ENCODE data around the gene NUP85. TPM values are rescaled to one million over a fixed set of nuclear protein-coding genes. Genes with fewer than 3 reads are reported as not detected.

NUP85 gene
- total RNA-seq, 1 experiment from 2014 or later, result 95.6 TPM

DNA sequence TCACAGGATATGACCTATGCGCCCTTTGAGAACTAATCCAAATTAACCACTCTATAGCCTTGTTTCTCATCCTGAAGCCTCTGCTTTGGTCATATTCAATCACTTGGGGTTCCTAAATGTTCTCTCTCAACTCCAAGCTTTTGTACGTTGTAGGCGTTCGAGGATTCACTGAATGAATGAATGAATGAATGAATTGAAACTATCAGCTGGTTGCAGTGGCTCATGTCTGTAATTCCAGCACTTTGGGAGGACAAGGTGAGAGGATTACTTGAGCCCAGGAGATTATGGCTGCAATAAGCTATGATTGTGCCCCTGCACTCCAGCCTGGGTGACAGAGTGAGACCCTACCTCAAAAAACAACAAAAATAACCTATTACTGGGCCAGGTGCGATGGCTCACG lies 16.9 kb upstream of the NUP85 start:
- Histone ChIP-seq H3K4me3 (ENCODE audit: low read length) (no peak overlapping the region), H3K36me3 (ENCODE audit: low read depth, low read length) (no peaks in the 10 kb centered on the region), H3K79me2 (ENCODE audit: low read length) (0 out of 2 replicates have a peak, but pooled peaks cover 2% of the 10 kb centered on the region), H2AFZ (ENCODE audit: low read length) (no peak overlapping the region), H3K9me2 (replicated peaks; ENCODE audit: low read length) (no peaks in the 10 kb centered on the region), H4K20me1 (ENCODE audit: low read length) (no peaks in the 10 kb centered on the region), H3K27ac (ENCODE audit: low read length) (no peak overlapping the region), H3K4me2 (ENCODE audit: low read length) (no peak overlapping the region), H3F3A (ENCODE audit: low read length, unreplicated experiment) (no peaks in the 10 kb centered on the region), H3K27me3 (ENCODE audit: low read length) (no peaks in the 10 kb centered on the region), H3K9ac (ENCODE audit: low read length) (no peak overlapping the region), H3K9me3 (ENCODE audit: low read length) (no peaks in the 10 kb centered on the region), H3K4me1 (ENCODE audit: insufficient read depth, low read length) (peaks cover 5% of the 10 kb centered on the region; the same call in 1 of the 2 replicates)
- DNase-seq (no peak), ATAC-seq (no peak)
- ChIA-PET CTCF (no interaction called here), POLR2A (ENCODE audit: unreplicated experiment) (no interaction called here)
- BruUV-seq (replicated peaks), result no TSS peak
- intact Hi-C loops (cut with micrococcal nuclease), result no loop called here
- TF ChIP-seq EZH2phosphoT487 (IDR thresholded peaks at IDR 0.05; ENCODE audit: borderline replicate concordance, low read length) (no peak), EZH2 (IDR thresholded peaks at IDR 0.05; ENCODE audit: low read length, unreplicated experiment) (no peak)
- TF ChIP-seq, protein P1, sequence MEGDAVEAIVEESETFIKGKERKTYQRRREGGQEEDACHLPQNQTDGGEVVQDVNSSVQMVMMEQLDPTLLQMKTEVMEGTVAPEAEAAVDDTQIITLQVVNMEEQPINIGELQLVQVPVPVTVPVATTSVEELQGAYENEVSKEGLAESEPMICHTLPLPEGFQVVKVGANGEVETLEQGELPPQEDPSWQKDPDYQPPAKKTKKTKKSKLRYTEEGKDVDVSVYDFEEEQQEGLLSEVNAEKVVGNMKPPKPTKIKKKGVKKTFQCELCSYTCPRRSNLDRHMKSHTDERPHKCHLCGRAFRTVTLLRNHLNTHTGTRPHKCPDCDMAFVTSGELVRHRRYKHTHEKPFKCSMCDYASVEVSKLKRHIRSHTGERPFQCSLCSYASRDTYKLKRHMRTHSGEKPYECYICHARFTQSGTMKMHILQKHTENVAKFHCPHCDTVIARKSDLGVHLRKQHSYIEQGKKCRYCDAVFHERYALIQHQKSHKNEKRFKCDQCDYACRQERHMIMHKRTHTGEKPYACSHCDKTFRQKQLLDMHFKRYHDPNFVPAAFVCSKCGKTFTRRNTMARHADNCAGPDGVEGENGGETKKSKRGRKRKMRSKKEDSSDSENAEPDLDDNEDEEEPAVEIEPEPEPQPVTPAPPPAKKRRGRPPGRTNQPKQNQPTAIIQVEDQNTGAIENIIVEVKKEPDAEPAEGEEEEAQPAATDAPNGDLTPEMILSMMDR (conservative IDR thresholded peaks at IDR 0.05; ENCODE audit: low read depth, low read length), result no peak

DNA sequence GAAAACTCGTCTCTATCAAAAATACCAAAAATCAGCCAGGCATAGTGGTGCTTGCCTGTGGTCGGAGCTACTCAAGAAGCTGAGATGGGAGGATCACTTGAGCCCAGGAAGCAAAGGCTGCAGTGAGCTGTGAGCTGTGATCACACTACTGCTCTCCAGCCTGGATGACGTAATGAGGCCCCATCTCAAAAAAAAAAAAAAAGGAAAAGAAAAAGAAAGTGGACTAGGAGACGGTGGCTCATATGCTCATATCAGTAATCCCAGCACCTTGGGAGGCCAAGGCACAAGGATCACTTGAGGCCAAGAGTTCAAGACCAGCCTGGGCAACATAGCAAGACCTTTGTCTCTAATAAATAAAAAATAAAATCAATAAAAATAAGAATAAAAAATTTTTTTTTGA lies 13.9 kb upstream of the NUP85 start:
- Histone ChIP-seq H4K20me1 (ENCODE audit: low read length) (no peaks in the 10 kb centered on the region), H3K4me2 (ENCODE audit: low read length) (no peak overlapping the region), H3F3A (ENCODE audit: low read length, unreplicated experiment) (no peaks in the 10 kb centered on the region), H3K9me3 (ENCODE audit: low read length) (no peaks in the 10 kb centered on the region), H2AFZ (ENCODE audit: low read length) (no peak overlapping the region), H3K9me2 (replicated peaks; ENCODE audit: low read length) (no peaks in the 10 kb centered on the region), H3K79me2 (ENCODE audit: low read length) (no peaks in the 10 kb centered on the region), H3K4me3 (ENCODE audit: low read length) (no peak overlapping the region), H3K27me3 (ENCODE audit: low read length) (no peaks in the 10 kb centered on the region), H3K4me1 (ENCODE audit: insufficient read depth, low read length) (peaks cover 5% of the 10 kb centered on the region; the same call in 1 of the 2 replicates), H3K9ac (ENCODE audit: low read length) (no peak overlapping the region), H3K27ac (ENCODE audit: low read length) (no peak overlapping the region), H3K36me3 (ENCODE audit: low read depth, low read length) (no peaks in the 10 kb centered on the region)
- no peak for DNase-seq
- TF ChIP-seq, protein P1 (conservative IDR thresholded peaks at IDR 0.05; ENCODE audit: low read depth, low read length), result no peak
- TF ChIP-seq EZH2 (IDR thresholded peaks at IDR 0.05; ENCODE audit: low read length, unreplicated experiment), result no peak
- ChIA-PET CTCF (no interaction called here), POLR2A (ENCODE audit: unreplicated experiment) (no interaction called here)
- intact Hi-C loops (cut with micrococcal nuclease), result no loop called here
- ATAC-seq, result no peak
- BruUV-seq (replicated peaks), result no TSS peak

DNA sequence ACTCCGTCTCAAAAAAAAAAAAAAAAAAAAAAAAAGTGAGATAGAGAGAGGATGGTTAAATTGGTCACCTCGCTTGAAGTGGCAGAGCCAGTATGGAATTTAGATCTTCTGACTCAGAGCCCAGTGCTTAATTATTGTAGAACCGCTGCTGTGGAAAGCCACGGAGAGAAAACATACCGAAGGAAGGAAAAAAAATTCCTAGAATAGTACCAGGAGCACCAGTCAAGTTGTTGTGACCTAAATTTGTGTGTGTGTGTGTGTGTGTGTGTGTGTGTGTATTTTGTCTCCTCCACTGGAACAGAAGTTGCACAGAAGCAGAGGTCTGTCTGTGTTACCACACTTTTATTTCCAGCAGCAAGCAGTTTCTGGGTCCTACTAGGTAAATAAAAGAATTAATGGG lies 10.6 kb upstream of the NUP85 start:
- BruUV-seq (replicated peaks), result no TSS peak
- CTCF ChIA-PET, result no interaction called here
- no peak overlapping the region for H3K27ac ChIP-seq (ENCODE audit: low read length)

More for the DNA sequence above, 10.6 kb upstream of the NUP85 start:
- TF ChIP-seq, protein P1 (conservative IDR thresholded peaks at IDR 0.05; ENCODE audit: low read depth, low read length), result no peak
- TF ChIP-seq EZH2 (IDR thresholded peaks at IDR 0.05; ENCODE audit: low read length, unreplicated experiment) (no peak), EZH2phosphoT487 (IDR thresholded peaks at IDR 0.05; ENCODE audit: borderline replicate concordance, low read length) (no peak)
- no peak overlapping the region for H3K4me3 ChIP-seq (ENCODE audit: low read length)
- no peaks in the 10 kb centered on the region for H3F3A ChIP-seq (ENCODE audit: low read length, unreplicated experiment)
- no peaks in the 10 kb centered on the region for H3K9me2 ChIP-seq (replicated peaks; ENCODE audit: low read length)
- H3K36me3 ChIP-seq (ENCODE audit: low read depth, low read length), result no peaks in the 10 kb centered on the region
- H3K9ac ChIP-seq (ENCODE audit: low read length), result no peak overlapping the region
- intact Hi-C loops (cut with micrococcal nuclease), result no loop called here
- H3K9me3 ChIP-seq (ENCODE audit: low read length), result no peaks in the 10 kb centered on the region
- no peaks in the 10 kb centered on the region for H3K79me2 ChIP-seq (ENCODE audit: low read length)
- no peak for ATAC-seq
- H3K27me3 ChIP-seq (ENCODE audit: low read length), result no peaks in the 10 kb centered on the region
- H3K4me1 ChIP-seq (ENCODE audit: insufficient read depth, low read length), result no peaks in the 10 kb centered on the region
- H2AFZ ChIP-seq (ENCODE audit: low read length), result no peak overlapping the region
- POLR2A ChIA-PET (ENCODE audit: unreplicated experiment), result no interaction called here
- no peak for DNase-seq
- no peaks in the 10 kb centered on the region for H4K20me1 ChIP-seq (ENCODE audit: low read length)
- no peak overlapping the region for H3K4me2 ChIP-seq (ENCODE audit: low read length)
